GM12878 (cell line): ENCODE data around the gene NTPCR.

ENCODE experiments used
- BACH1 ChIP-seq: fragments of 450-650 bp; IDR thresholded peaks from 2 replicates; pipeline ENCODE4 v1.6.1; 2017; ENCODE audit warnings: mild to moderate bottlenecking, borderline replicate concordance
- CHD1 ChIP-seq: IDR thresholded peaks from 2 replicates; pipeline ENCODE4 v1.6.1; 2012; ENCODE audit warnings: low read depth, low read length, improper control_type of control experiment
- CREB1 ChIP-seq: IDR thresholded peaks from 2 replicates; pipeline ENCODE4 v1.6.1; 2012; ENCODE audit warnings: low read depth, mild to moderate bottlenecking, inconsistent platforms
- EGR1 ChIP-seq, 2 experiments: IDR thresholded peaks; 1 replicate in 1 of 2; 2 replicates in 1 of 2; pipeline ENCODE4 v1.6.1; 2011 to 2012; ENCODE audit warnings: low read depth in 2 of 2, low read length in 2 of 2, borderline replicate concordance in 1 of 2, mild to moderate bottlenecking in 1 of 2, moderate library complexity in 1 of 2
- EZH2 ChIP-seq: IDR thresholded peaks from 2 replicates; pipeline ENCODE4 v1.6.1; 2012; ENCODE audit warnings: low read depth, mild to moderate bottlenecking, control low read depth, inconsistent platforms, low read length, borderline replicate concordance; ENCODE audit not compliant: control insufficient read depth
- MAX ChIP-seq: IDR thresholded peaks from 2 replicates; pipeline ENCODE4 v1.6.1; 2012; ENCODE audit warnings: low read depth, low read length, improper control_type of control experiment
- MTA3 ChIP-seq: IDR thresholded peaks from 2 replicates; pipeline ENCODE4 v1.6.1; 2012; ENCODE audit warnings: low read length, inconsistent platforms, borderline replicate concordance
- RAD21 ChIP-seq: IDR thresholded peaks from 2 replicates; pipeline ENCODE4 v1.6.1; 2011; ENCODE audit warnings: mild to moderate bottlenecking, low read depth, low read length, moderate library complexity; ENCODE audit not compliant: insufficient read depth
- TAF1 ChIP-seq: IDR thresholded peaks from 2 replicates; pipeline ENCODE4 v1.6.1; 2011; ENCODE audit warnings: mild to moderate bottlenecking, low read depth, low read length, borderline replicate concordance
- ZNF217 ChIP-seq: fragments of 450-650 bp; IDR thresholded peaks from 2 replicates; pipeline ENCODE4 v1.6.1; 2017; ENCODE audit warnings: antibody characterized with exemption, mild to moderate bottlenecking
- ZNF687 ChIP-seq: fragments of 450-650 bp; IDR thresholded peaks from 2 replicates; pipeline ENCODE4 v1.6.1; 2017; ENCODE audit warnings: mild to moderate bottlenecking, moderate library complexity
- TF ChIP-seq, protein P1 (sequence below), 3 experiments: IDR thresholded peaks in 2 of 3; conservative IDR thresholded peaks in 1 of 3; 2 replicates each; pipeline ENCODE4 v1.5.1; 2011; ENCODE audit warnings: low read depth in 3 of 3, low read length in 3 of 3, mild to moderate bottlenecking in 3 of 3, control low read depth in 2 of 3, moderate library complexity in 2 of 3, inconsistent platforms in 1 of 3, mixed read lengths in 1 of 3; ENCODE audit not compliant: control insufficient read depth in 2 of 3, insufficient read depth in 1 of 3; ENCODE audit errors: extremely low read depth in 1 of 3
- TF ChIP-seq, protein P2 (sequence below): IDR thresholded peaks from 2 replicates; pipeline ENCODE4 v1.6.1; 2011; ENCODE audit warnings: mild to moderate bottlenecking, low read depth, low read length, moderate library complexity; ENCODE audit not compliant: insufficient replicate concordance

GRCh38 chr1:232998138-232998537 lies 47.7 kb downstream of the NTPCR start:
- no peak for TF ChIP-seq EGR1 (IDR thresholded peaks at IDR 0.05; ENCODE audit: borderline replicate concordance in 1 of 2, low read depth in 2 of 2, low read length in 2 of 2)
- TF ChIP-seq ZNF687: no peak
- TF ChIP-seq, protein P1, sequence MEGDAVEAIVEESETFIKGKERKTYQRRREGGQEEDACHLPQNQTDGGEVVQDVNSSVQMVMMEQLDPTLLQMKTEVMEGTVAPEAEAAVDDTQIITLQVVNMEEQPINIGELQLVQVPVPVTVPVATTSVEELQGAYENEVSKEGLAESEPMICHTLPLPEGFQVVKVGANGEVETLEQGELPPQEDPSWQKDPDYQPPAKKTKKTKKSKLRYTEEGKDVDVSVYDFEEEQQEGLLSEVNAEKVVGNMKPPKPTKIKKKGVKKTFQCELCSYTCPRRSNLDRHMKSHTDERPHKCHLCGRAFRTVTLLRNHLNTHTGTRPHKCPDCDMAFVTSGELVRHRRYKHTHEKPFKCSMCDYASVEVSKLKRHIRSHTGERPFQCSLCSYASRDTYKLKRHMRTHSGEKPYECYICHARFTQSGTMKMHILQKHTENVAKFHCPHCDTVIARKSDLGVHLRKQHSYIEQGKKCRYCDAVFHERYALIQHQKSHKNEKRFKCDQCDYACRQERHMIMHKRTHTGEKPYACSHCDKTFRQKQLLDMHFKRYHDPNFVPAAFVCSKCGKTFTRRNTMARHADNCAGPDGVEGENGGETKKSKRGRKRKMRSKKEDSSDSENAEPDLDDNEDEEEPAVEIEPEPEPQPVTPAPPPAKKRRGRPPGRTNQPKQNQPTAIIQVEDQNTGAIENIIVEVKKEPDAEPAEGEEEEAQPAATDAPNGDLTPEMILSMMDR (IDR thresholded peaks at IDR 0.05 in 2 of 3, conservative IDR thresholded peaks at IDR 0.05 in 1 of 3; ENCODE audit: control insufficient read depth in 2 of 3, extremely low read depth in 1 of 3, insufficient read depth in 1 of 3, low read depth in 3 of 3, low read length in 3 of 3): no peak
- no peak for TF ChIP-seq BACH1
- TF ChIP-seq, protein P2, sequence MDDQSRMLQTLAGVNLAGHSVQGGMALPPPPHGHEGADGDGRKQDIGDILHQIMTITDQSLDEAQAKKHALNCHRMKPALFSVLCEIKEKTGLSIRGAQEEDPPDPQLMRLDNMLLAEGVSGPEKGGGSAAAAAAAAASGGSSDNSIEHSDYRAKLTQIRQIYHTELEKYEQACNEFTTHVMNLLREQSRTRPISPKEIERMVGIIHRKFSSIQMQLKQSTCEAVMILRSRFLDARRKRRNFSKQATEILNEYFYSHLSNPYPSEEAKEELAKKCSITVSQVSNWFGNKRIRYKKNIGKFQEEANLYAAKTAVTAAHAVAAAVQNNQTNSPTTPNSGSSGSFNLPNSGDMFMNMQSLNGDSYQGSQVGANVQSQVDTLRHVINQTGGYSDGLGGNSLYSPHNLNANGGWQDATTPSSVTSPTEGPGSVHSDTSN: no peak
- TF ChIP-seq MTA3: no peak
- no peak for TF ChIP-seq EZH2
- TF ChIP-seq TAF1: no peak
- no peak for TF ChIP-seq RAD21
- no peak for TF ChIP-seq MAX
- TF ChIP-seq CHD1: no peak
- no peak for TF ChIP-seq CREB1
- no peak for TF ChIP-seq ZNF217
